Activated CD8-positive, alpha-beta T cell treated with anti-CD3 and anti-CD28 coated beads, Interleukin-2, amount 10 ng/mL, durations not matched to agents 7 days and 5 days (primary cell): ENCODE measurements around the gene RANBP10. TPM values are rescaled to one million over a fixed set of nuclear protein-coding genes. Genes with fewer than 3 reads are reported as not detected.
A peak's percentile ranks its signal among the peaks of the same experiment; 100 is the strongest.

ENCODE experiments used
- ATAC-seq: fragments of 150-1000 bp; cut with Tn5 transposase; one replicate; pipeline ENCODE4 v1.10.0; 2021; ENCODE audit warnings: moderate library complexity
- CTCF ChIA-PET: fragments of 350-600 bp; sonication (Branson Sonifier 250); formaldehyde crosslinking; loops from one replicate; lab custom pipeline; 2021; ENCODE audit warnings: antibody characterized with exemption; lab: Charles Lee
- POLR2A ChIA-PET: fragments of 350-600 bp; sonication (Branson Sonifier 250); formaldehyde crosslinking; loops from one replicate; lab custom pipeline; 2021; ENCODE audit warnings: antibody characterized with exemption; lab: Charles Lee
- DNase-seq: peaks from one replicate; pipeline ENCODE4 v3.0.0-alpha.2; 2020
- H3K27ac Mint-ChIP-seq: one replicate; pipeline ENCODE4 v1.8.0; 2021; ENCODE audit warnings: mild to moderate bottlenecking, mixed read lengths
- H3K27me3 Mint-ChIP-seq: one replicate; pipeline ENCODE4 v1.8.0; 2021; ENCODE audit warnings: low read depth, mixed read lengths
- H3K36me3 Mint-ChIP-seq: one replicate; pipeline ENCODE4 v1.8.0; 2021; ENCODE audit warnings: low read depth, mixed read lengths
- H3K4me1 Mint-ChIP-seq: one replicate; pipeline ENCODE4 v1.8.0; 2021; ENCODE audit warnings: low read depth, mixed read lengths
- H3K4me3 Mint-ChIP-seq: one replicate; pipeline ENCODE4 v1.8.0; 2021; ENCODE audit warnings: mild to moderate bottlenecking, mixed read lengths
- H3K9me3 Mint-ChIP-seq: one replicate; pipeline ENCODE4 v1.8.0; 2022; ENCODE audit warnings: mixed read lengths; ENCODE audit not compliant: insufficient read depth
- total RNA-seq, 2 experiments: library from RNA; stranded (reverse); gene quantifications; one replicate each; pipeline ENCODE4 v1.2.3, GENCODE V29; 2021

RANBP10 gene
- 10 to 100 TPM; 25.9 to 30.5 TPM for total RNA-seq

DNA sequence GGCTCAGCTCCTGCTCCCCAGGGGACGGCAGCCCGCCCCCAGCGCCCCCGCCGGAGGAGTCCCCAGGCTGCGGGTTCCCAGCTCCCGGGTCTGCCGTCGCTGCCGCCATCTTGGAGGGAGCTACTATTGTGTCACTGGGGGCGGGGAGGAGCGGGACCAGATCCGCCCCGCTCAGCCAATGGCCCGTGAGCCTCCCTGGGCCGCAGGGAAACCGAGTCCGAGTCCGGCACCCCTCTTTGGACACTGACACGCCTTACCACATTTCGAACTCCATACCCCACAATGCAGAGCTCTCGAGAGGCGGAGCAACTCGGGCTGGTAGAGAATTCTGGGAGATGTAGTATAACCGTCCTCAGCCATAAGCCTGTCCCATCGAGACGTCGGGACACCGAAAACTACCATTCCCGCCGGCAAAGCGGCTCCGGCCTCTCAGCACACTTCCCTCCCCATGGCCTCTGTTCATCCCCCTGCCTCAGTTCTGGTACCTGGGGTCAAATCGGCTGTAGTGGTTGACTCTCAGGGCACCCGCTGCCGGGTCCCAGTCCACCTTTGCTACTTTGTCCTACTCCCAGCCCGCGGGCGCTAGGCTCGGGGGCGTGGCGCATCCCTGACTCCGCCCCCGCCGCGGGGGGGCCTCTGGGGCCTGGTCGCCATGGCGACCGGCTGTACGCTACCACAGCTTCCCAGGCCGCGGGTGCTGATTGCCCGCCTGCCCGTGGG is at the start of gene RANBP10, which contains the start of gene TSNAXIP1:
Gene RANBP10, minus strand, starts transcription at position 133 of the 720 bp plus-strand sequence. Its CDS starts 24 bp downstream, at position 109.
Gene TSNAXIP1, plus strand, starts transcription at position 462 of the 720 bp plus-strand sequence. CDS start 261 bp downstream, outside the sequence.
- Mint-ChIP-seq H3K4me3 (peak within 1 kb of the TSS; percentile 94), H3K27me3 (no peaks in the 10 kb centered on the region), H3K36me3 (peaks cover 35% of the 10 kb centered on the region), H3K27ac (peak within 1 kb of the TSS; percentile 90), H3K4me1 (peaks cover 40% of the 10 kb centered on the region), H3K9me3 (no peaks in the 10 kb centered on the region)
- ChIA-PET CTCF (interaction anchor here (0.8 to 3.0 kb wide), 10 partner anchors 9 to 326 kb away, joined by 3 to 47 read pairs (median 3); partner anchors contain the start of genes ATP6V0D1, C16orf86 and GFOD2), POLR2A (interaction anchor here (0.6 to 1.5 kb wide), 12 partner anchors 10 to 193 kb away, joined by 3 to 7 read pairs (median 3); partner anchors contain the start of genes DPEP2, EDC4, GFOD2 and NUTF2)
- DNase-seq = peak; percentile 98
- peak; percentile 94 for ATAC-seq

DNA sequence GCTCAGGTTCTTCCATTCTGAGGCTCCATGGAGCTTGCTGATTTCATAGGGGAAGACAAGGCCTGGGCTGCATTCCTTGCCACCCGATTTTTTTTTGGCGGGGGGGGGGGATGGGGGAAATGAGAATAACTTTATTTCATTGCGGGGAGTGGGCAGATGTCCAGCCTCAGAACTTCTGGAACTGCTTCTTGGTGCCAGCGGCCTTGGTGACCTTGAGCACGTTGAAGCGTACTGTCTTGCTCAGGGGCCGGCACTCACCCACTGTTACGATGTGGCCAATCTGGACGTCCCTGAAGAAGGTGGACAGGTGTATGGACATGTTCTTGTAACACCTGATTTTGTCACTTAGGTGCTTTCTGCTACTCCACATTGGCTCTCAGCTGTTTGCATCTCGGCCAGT is 49.4 kb upstream of the RANBP10 start:
- CTCF ChIA-PET = interaction anchor here (1.0 to 1.8 kb wide), 3 partner anchors 11 to 39 kb away, joined by 3 to 7 read pairs (median 5); no protein-coding TSS in a partner anchor

DNA sequence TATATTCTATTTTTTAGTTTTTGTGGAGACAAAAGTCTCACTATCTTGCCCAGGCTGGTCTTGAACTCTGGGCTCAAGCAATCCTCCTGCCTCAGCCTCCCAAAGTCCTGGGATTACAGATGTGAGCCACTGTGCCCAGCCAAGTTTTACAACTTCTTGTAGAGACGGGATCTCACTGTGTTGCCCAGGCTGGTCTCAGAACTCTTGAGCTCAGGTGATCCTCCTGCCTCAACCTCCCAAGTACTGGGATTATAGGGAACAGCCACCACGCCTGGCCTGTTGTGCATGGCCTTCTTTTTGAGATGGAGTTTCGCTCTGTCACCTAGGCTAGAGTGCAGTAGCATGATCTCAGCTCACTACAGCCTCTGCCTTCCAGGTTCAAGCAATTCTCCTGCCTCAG is 47.3 kb upstream of the RANBP10 start:
- Mint-ChIP-seq H3K27ac (no peak overlapping the region), H3K36me3 (peaks cover 10% of the 10 kb centered on the region), H3K9me3 (no peaks in the 10 kb centered on the region), H3K27me3 (no peaks in the 10 kb centered on the region), H3K4me3 (no peak overlapping the region), H3K4me1 (peaks cover 20% of the 10 kb centered on the region)
- ATAC-seq (no peak), DNase-seq (no peak)
- POLR2A ChIA-PET = no interaction called here
- CTCF ChIA-PET = interaction anchor here (1.3 kb wide), 1 partner anchor 11 kb away, joined by 3 read pairs; no protein-coding TSS in a partner anchor

More for the DNA sequence above, 49.4 kb upstream of the RANBP10 start:
- H3K36me3 Mint-ChIP-seq = peaks cover 8% of the 10 kb centered on the region
- H3K4me1 Mint-ChIP-seq = peaks cover 14% of the 10 kb centered on the region
- POLR2A ChIA-PET = interaction anchor here (1.5 kb wide), 1 partner anchor 23 kb away, joined by 3 read pairs; no protein-coding TSS in a partner anchor
- no peak for DNase-seq
- no peaks in the 10 kb centered on the region for H3K27me3 Mint-ChIP-seq
- no peak for ATAC-seq
- no peaks in the 10 kb centered on the region for H3K9me3 Mint-ChIP-seq
- H3K27ac Mint-ChIP-seq = no peak overlapping the region
- H3K4me3 Mint-ChIP-seq = no peak overlapping the region

DNA sequence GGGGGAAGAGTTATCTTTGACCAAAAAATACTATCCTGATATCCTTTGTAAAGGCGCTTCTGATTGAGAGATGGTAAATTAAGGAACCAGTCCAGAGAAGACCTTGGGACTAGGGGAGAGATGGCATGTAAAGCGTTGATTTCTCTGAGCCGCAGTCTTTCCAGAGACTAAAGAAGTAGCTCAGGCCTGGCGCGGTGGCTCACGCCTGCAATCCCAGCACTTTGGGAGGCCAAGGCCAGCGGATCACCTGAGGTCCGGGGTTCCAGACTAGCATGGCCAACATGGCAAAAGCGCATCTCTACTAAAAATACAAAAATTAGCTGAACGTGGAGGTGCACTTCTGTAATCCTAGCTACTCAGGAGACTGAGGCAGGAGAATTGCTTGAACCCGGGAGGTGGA is 41.8 kb upstream of the RANBP10 start:
- Mint-ChIP-seq H3K9me3 (no peaks in the 10 kb centered on the region), H3K27me3 (no peaks in the 10 kb centered on the region), H3K36me3 (peaks cover 31% of the 10 kb centered on the region), H3K27ac (no peak overlapping the region), H3K4me3 (peak overlapping the region; percentile 89), H3K4me1 (peaks cover 46% of the 10 kb centered on the region)
- ChIA-PET POLR2A (interaction anchor here (0.7 to 1.1 kb wide), 2 partner anchors 12 to 34 kb away, joined by 3 read pairs; no protein-coding TSS in a partner anchor), CTCF (interaction anchor here (0.9 to 2.7 kb wide), 4 partner anchors 32 to 327 kb away, joined by 3 to 10 read pairs (median 5); no protein-coding TSS in a partner anchor)
- DNase-seq (no peak), ATAC-seq (no peak)

DNA sequence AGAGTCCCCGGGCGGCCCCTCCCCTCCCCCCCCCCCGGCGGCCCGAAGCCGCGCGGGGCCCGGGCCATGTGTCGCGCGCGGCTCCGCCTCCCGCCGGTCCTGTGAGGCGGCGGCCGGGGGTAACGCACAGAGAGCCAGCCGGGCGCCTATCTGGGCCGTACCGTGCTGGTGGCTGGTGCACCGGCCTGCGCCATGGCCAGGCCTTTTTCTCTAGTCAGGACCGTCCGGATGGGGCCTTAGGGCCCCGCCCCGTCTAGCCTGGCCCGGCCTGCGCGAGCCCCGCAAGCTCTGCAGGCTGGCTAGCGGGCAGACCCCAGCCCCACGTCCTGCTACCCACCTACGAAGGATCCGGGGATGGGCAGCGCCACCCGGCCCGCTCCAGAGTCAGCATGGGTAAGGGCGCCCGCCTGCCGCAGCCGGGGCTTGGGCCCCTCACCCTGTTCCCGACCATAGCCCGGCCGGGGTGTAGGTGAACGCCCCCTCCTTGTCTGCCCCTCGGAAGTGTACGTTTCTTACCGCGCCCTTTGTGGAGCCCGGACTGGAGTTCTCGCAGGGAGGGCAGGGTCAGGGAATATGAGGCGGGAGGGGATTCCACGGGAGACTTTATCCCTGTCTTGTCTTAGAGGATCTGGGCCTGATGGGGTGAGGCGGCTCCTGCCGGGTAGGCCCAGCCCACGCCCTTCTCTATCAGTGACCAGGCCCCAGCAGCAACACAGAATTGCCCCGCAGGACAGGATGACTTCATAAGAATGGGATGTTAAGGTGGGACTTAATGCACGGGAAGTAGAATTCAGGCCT is 40.9 kb upstream of the RANBP10 start, which contains the start of gene CENPT:
Gene CENPT, minus strand, starts transcription at position 630 of the 798 bp plus-strand sequence. CDS start 13,834 bp downstream, outside the sequence.
- no peak for DNase-seq
- H3K27me3 Mint-ChIP-seq = no peaks in the 10 kb centered on the region
- ATAC-seq = peak; percentile 50
- ChIA-PET CTCF (interaction anchor here (1.7 to 2.7 kb wide), 2 partner anchors 31 to 174 kb away, joined by 4 to 10 read pairs; no protein-coding TSS in a partner anchor), POLR2A (interaction anchor here (0.5 to 4.2 kb wide), 2 partner anchors 14 to 427 kb away, joined by 3 to 28 read pairs; no protein-coding TSS in a partner anchor)
- H3K9me3 Mint-ChIP-seq = no peaks in the 10 kb centered on the region
- H3K4me3 Mint-ChIP-seq = peak within 1 kb of the TSS; percentile 96
- peaks cover 47% of the 10 kb centered on the region for H3K4me1 Mint-ChIP-seq
- H3K27ac Mint-ChIP-seq = peak within 1 kb of the TSS; percentile 82
- H3K36me3 Mint-ChIP-seq = peaks cover 31% of the 10 kb centered on the region

DNA sequence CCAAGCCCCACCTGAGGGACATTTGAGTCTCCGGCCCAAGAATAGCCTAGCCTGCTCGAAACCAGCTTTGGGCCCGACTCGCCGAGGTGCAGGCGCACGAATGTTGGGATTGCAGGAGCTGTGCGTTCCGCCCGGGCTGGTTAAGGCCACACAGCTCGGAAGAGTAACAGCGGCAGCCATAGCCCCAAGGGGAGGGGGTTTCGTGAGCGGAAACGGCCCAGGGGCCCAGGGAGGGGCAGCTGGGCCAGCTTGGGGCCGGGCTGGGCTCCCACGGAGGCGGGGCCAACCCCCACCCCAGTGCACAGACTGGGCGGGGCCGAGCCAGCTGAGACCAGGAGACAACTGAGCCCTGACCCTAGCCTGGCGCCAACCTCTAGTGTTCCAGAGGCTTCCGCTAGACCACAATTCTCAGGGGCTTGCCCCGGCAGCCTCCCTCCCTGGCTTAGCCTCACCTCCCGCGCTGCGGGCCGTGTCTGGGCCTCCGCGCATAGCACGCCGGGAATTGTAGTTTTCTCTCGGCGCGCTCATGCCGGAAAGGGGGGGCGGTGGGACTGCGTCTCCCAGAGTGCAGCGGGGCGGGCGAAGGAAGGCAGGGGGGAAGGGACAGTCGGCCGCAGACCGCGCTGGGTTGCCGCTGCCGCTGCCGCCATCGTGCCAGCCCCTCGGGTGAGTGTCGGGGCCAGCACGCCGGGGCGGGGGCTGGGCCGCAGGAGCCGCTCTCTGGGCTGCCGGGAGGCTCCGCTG is 40.1 kb upstream of the RANBP10 start, which contains the start of gene NUTF2:
Gene NUTF2, plus strand, starts transcription at position 614 of the 744 bp plus-strand sequence. CDS start 18,198 bp downstream, outside the sequence.
- ATAC-seq (peak; percentile 66), DNase-seq (peak; percentile 98)
- H3K27ac Mint-ChIP-seq = peak within 1 kb of the TSS; percentile 89
- CTCF ChIA-PET = interaction anchor here (0.7 to 4.1 kb wide), 8 partner anchors 11 to 173 kb away, joined by 3 to 40 read pairs (median 6); no protein-coding TSS in a partner anchor
- POLR2A ChIA-PET = interaction anchor here (0.8 to 4.2 kb wide), 6 partner anchors 10 to 121 kb away, joined by 3 to 28 read pairs (median 4); partner anchors contain the start of genes PSKH1, RANBP10 and TSNAXIP1
- no peaks in the 10 kb centered on the region for H3K9me3 Mint-ChIP-seq
- peaks cover 50% of the 10 kb centered on the region for H3K4me1 Mint-ChIP-seq
- peaks cover 31% of the 10 kb centered on the region for H3K36me3 Mint-ChIP-seq
- no peaks in the 10 kb centered on the region for H3K27me3 Mint-ChIP-seq
- peak within 1 kb of the TSS; percentile 96 for H3K4me3 Mint-ChIP-seq

DNA sequence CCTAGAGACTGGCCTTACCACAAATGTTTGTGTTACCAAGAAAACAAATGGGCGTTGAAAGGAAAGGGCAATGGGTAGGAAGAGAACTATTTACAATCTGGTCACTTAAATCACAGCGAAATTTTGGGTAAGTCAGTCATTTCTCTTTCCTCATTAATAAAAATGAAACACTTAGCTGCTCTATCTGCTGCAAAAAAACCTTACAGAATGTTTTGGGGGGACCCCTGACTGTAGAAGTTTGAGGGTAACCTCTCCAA is 39.6 kb upstream of the RANBP10 start:
- Mint-ChIP-seq H3K36me3 (peaks cover 31% of the 10 kb centered on the region), H3K4me3 (peak overlapping the region; percentile 96), H3K9me3 (no peaks in the 10 kb centered on the region), H3K27ac (peak overlapping the region; percentile 89), H3K27me3 (no peaks in the 10 kb centered on the region), H3K4me1 (peaks cover 53% of the 10 kb centered on the region)
- ChIA-PET CTCF (interaction anchor here (0.7 to 4.1 kb wide), 8 partner anchors 10 to 173 kb away, joined by 3 to 40 read pairs (median 6); no protein-coding TSS in a partner anchor), POLR2A (interaction anchor here (0.8 to 4.2 kb wide), 6 partner anchors 10 to 122 kb away, joined by 3 to 28 read pairs (median 4); partner anchors contain the start of genes PSKH1, RANBP10 and TSNAXIP1)
- ATAC-seq (no peak), DNase-seq (no peak)

DNA sequence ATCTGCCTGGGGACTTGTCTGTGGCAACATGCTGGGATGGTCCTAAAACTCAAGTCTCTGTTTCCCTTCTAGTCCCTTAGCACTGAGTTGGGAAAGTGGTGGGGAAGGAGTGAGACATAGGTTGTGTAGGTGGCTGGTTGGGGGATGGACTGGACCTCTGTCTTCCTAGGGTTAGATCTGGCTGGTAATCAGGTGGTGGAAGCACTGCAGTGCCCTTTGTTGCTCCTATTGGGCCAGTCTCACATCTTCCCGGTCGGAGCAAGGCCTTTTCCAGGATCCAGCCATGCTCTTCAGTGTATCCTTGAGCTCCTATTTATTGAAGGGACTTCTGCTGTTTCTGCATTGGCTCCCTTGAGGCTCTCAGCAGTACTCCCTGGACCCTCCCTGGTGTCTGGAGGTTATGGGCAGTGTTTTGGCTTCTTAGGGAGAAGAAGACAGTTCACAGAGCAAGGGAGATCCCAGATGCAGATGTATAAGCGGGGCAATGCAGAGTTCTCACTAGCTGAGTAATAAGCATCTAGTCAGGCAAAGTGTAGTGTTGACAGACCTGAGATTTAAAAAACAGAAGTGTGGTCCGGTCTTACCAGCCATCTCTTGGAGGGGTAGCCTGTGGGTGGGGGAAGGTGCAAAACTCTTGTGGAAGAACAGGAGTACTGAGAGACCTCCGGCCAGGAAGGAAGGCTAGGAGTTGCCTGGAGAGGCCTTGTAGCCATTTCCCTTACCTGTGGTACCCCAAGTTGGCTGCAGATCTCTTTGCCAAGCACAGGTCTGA is 39.1 kb upstream of the RANBP10 start:
- peaks cover 53% of the 10 kb centered on the region for H3K4me1 Mint-ChIP-seq
- DNase-seq (peak; percentile 29), ATAC-seq (no peak)
- H3K36me3 Mint-ChIP-seq = peaks cover 30% of the 10 kb centered on the region
- H3K4me3 Mint-ChIP-seq = peak overlapping the region; percentile 96
- peak overlapping the region; percentile 89 for H3K27ac Mint-ChIP-seq
- CTCF ChIA-PET = interaction anchor here (0.8 to 4.1 kb wide), 13 partner anchors 10 to 964 kb away, joined by 3 to 40 read pairs (median 4); no protein-coding TSS in a partner anchor
- POLR2A ChIA-PET = interaction anchor here (1.1 to 4.2 kb wide), 5 partner anchors 9 to 90 kb away, joined by 4 to 28 read pairs (median 5); partner anchors contain the start of genes RANBP10 and TSNAXIP1
- H3K27me3 Mint-ChIP-seq = no peaks in the 10 kb centered on the region
- no peaks in the 10 kb centered on the region for H3K9me3 Mint-ChIP-seq

DNA sequence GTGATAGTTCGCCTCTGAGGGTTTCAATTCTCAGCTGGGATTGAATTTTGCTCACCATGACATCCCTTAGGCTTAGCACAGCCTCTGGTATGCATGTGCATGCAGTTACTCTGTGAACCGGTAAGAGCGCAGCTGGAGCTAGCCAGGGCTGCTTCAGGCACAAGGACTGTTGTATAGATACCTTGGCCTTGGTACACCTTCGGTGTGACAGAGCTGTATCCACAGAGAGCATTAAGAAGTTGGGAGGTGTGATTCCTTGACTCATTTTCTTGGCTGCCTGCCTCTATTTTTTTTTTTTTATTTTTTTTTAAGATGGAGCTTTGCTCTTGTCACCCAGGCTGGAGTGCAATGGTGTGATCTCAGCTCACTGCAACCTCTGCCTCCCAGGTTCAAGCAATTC is 38.1 kb upstream of the RANBP10 start:
- H3K27me3 Mint-ChIP-seq = no peaks in the 10 kb centered on the region
- POLR2A ChIA-PET = interaction anchor here (1.1 to 4.2 kb wide), 3 partner anchors 11 to 91 kb away, joined by 5 to 28 read pairs (median 5); no protein-coding TSS in a partner anchor
- peaks cover 51% of the 10 kb centered on the region for H3K4me1 Mint-ChIP-seq
- peak overlapping the region; percentile 96 for H3K4me3 Mint-ChIP-seq
- H3K9me3 Mint-ChIP-seq = no peaks in the 10 kb centered on the region
- no peak for DNase-seq
- H3K27ac Mint-ChIP-seq = peak overlapping the region; percentile 96
- CTCF ChIA-PET = interaction anchor here (0.9 to 4.1 kb wide), 15 partner anchors 9 to 963 kb away, joined by 3 to 40 read pairs (median 4); no protein-coding TSS in a partner anchor
- no peak for ATAC-seq
- peaks cover 26% of the 10 kb centered on the region for H3K36me3 Mint-ChIP-seq
